ENCODE results near the gene GP1BB. TPM values are rescaled to one million over a fixed set of nuclear protein-coding genes. Genes with fewer than 3 reads are reported as not detected.

GP1BB gene
- total RNA-seq, 4 donors from 2014 or later = 3.3 to 5.9 (median 4.7) TPM

GRCh38 chr22:19757985-19758895 is 34.9 kb downstream of the GP1BB start:
- no peaks in the 10 kb centered on the region for H3K9me3 ChIP-seq
- H3K27me3 ChIP-seq = peaks cover 0 to 87% of the 10 kb centered on the region in 2 donors
- DNase-seq (ENCODE audit: low spot score in 2 of 2) = no peak
- H3K4me1 ChIP-seq = peaks cover 0 to 57% (median 22%) of the 10 kb centered on the region in 4 donors
- WGBS, 2 donors = 48 to 75% methylated on average over 12 to 15 of the region's 43 CpGs
- H3K36me3 ChIP-seq = no peaks in the 10 kb centered on the region
- TF ChIP-seq EP300 (IDR thresholded peaks at IDR 0.05) = no peak
- H3K4me3 ChIP-seq = no peak overlapping the region
- no peak overlapping the region for H3K27ac ChIP-seq

- TF ChIP-seq EP300 (IDR thresholded peaks at IDR 0.05) (no peak), POLR2A (IDR thresholded peaks at IDR 0.05) (no peak)
- TF ChIP-seq, protein P1, sequence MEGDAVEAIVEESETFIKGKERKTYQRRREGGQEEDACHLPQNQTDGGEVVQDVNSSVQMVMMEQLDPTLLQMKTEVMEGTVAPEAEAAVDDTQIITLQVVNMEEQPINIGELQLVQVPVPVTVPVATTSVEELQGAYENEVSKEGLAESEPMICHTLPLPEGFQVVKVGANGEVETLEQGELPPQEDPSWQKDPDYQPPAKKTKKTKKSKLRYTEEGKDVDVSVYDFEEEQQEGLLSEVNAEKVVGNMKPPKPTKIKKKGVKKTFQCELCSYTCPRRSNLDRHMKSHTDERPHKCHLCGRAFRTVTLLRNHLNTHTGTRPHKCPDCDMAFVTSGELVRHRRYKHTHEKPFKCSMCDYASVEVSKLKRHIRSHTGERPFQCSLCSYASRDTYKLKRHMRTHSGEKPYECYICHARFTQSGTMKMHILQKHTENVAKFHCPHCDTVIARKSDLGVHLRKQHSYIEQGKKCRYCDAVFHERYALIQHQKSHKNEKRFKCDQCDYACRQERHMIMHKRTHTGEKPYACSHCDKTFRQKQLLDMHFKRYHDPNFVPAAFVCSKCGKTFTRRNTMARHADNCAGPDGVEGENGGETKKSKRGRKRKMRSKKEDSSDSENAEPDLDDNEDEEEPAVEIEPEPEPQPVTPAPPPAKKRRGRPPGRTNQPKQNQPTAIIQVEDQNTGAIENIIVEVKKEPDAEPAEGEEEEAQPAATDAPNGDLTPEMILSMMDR (IDR thresholded peaks at IDR 0.05) = no peak
- Histone ChIP-seq H3K9me3 (no peaks in the 10 kb centered on the region), H3K36me3 (no peaks in the 10 kb centered on the region), H3K4me3 (peak overlapping the region in 1 of 4 donors; percentile 44), H3K4me1 (peaks cover 0 to 57% (median 22%) of the 10 kb centered on the region in 4 donors), H3K27me3 (peaks cover 0 to 88% of the 10 kb centered on the region in 2 donors), H3K27ac (no peak overlapping the region)
- WGBS, 2 donors = 7 to 12% methylated on average over 9 to 21 of the region's 21 CpGs
- no peak for DNase-seq (ENCODE audit: low spot score in 2 of 2)
Measured at GRCh38 chr22:19758896-19759426, 35.6 kb downstream of the GP1BB start.

DNA sequence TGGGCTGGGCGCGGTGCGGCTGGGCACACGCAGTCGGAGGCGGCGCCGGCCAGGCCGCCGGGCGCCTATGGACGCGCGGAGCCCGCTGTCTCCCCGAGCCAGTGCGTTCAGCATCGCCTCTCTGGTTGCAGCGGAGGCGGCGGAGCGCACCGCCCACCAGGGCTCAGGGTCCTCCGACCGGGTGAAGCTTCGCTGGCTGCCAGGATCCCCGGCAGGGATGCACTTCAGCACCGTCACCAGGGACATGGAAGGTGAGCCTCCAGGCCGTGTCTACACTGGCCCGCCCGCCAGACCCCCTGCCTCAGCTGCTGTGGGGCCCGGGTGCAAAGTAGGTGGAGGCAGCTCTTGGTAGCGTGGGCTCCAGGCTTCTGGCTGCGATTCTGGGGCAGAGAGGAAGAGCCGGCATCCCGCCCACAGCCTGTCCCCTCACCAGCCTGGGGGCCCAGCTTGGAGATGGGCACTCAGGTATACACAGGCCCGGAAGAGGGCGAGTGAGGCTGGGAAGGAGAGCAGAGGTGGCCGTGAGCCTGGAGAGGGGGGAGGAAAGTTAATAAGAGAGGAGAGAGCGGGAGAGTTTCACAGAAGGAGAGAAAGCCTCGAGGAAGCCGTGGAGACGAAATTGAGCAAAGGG is 36.2 kb downstream of the GP1BB start:
- Histone ChIP-seq H3K9me3 (no peaks in the 10 kb centered on the region), H3K27ac (no peak overlapping the region), H3K27me3 (peaks cover 0 to 88% of the 10 kb centered on the region in 2 donors), H3K4me1 (peaks cover 0 to 56% (median 22%) of the 10 kb centered on the region in 4 donors), H3K4me3 (peak overlapping the region in 1 of 4 donors; percentile 44), H3K36me3 (no peaks in the 10 kb centered on the region)
- WGBS, 2 donors = 3 to 4% methylated on average over 16 to 39 of the region's 43 CpGs
- TF ChIP-seq EP300 (IDR thresholded peaks at IDR 0.05) = no peak
- TF ChIP-seq, protein P1 (IDR thresholded peaks at IDR 0.05) = no peak
- no peak for TF ChIP-seq POLR2A (IDR thresholded peaks at IDR 0.05)
- DNase-seq (ENCODE audit: low spot score in 2 of 2) = no peak

DNA sequence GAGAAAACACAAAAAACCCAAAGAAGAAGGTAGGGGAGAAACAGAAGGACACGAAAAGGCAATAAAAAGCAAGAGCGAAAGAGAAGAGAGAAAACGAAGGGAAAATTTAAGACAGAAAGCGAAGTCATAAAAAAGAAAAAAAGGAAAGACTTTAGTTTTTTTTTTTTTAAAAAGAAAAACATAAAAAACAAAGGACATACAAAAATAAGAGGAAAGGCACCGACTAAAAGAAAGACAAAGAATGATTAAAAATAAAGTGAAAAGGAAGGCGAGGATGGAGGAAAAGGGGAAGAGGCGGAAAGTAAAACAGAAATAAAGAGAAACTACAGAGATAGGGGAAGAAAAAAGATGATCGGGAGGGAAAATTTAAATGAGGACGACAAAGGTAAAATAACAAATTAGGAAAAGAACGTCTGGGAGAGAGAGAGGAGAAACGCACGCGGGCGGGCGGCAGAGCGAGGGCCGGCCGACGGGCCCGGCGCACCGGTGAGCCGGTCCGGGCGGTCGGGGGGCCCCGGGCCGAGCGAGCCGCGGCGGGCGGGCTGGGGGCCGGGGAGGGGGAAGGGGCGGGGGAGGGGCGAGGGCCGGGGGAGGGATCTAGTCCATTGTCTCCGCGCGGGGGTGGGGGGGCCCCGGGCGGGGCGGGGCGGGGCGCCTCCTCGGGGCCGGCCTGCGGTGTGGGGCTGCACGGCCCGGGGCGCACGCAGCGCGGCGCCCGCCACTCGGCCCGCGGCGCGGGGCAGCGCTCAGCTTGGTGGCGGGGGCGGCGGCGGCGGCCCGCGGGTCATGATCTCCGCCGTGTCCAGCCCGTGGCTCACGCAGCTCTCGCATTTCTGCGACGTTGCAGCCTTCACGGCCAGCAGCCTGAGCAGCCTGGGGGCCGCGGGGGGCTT is 37.0 kb downstream of the GP1BB start, which contains the start of gene TBX1:
TBX1 (plus strand) TSS at position 721 of the 893 bp plus-strand sequence; CDS start at position 787, 66 bp downstream.
- H3K27ac ChIP-seq = no peak within 1 kb of the TSS
- H3K27me3 ChIP-seq = peaks cover 0 to 88% of the 10 kb centered on the region in 2 donors
- no peak for TF ChIP-seq POLR2A (IDR thresholded peaks at IDR 0.05)
- no peak for TF ChIP-seq EP300 (IDR thresholded peaks at IDR 0.05)
- TF ChIP-seq, protein P1 (IDR thresholded peaks at IDR 0.05) = no peak
- peaks cover 0 to 51% (median 21%) of the 10 kb centered on the region in 4 donors for H3K4me1 ChIP-seq
- no peaks in the 10 kb centered on the region for H3K9me3 ChIP-seq
- 4 to 9% methylated on average over 18 to 64 of the region's 79 CpGs for WGBS, 2 donors
- DNase-seq (ENCODE audit: low spot score in 2 of 2) = no peak
- H3K36me3 ChIP-seq = no peaks in the 10 kb centered on the region
- peak within 1 kb of the TSS in 1 of 4 donors; percentile 44 for H3K4me3 ChIP-seq

All from tibial nerve (tissue), 4 donors.